T-helper 2 cell treated with Interferon-gamma antibody and Interleukin-4, amounts not matched to agents 5 μg/mL and 100 μg/mL, for 36 hours (primary cell): ENCODE measurements around the gene TCFL5.

ENCODE experiments used
- DNase-seq: peaks from one replicate; pipeline ENCODE4 v3.0.0; 2021; ENCODE audit warnings: low spot score
- H3K27ac Mint-ChIP-seq: one replicate; pipeline ENCODE4 v1.8.0; 2021; ENCODE audit warnings: mild to moderate bottlenecking, mixed read lengths
- H3K27me3 Mint-ChIP-seq: one replicate; pipeline ENCODE4 v1.8.0; 2021; ENCODE audit warnings: low read depth, mixed read lengths
- H3K36me3 Mint-ChIP-seq: one replicate; pipeline ENCODE4 v1.8.0; 2021; ENCODE audit warnings: low read depth, mixed read lengths
- H3K4me1 Mint-ChIP-seq: one replicate; pipeline ENCODE4 v1.8.0; 2021; ENCODE audit warnings: low read depth, mixed read lengths
- H3K4me3 Mint-ChIP-seq: one replicate; pipeline ENCODE4 v1.8.0; 2022; ENCODE audit warnings: mild to moderate bottlenecking, moderate library complexity, mixed read lengths
- H3K9me3 Mint-ChIP-seq: one replicate; pipeline ENCODE4 v1.8.0; 2021; ENCODE audit warnings: mixed read lengths

The TCFL5 gene

DNA sequence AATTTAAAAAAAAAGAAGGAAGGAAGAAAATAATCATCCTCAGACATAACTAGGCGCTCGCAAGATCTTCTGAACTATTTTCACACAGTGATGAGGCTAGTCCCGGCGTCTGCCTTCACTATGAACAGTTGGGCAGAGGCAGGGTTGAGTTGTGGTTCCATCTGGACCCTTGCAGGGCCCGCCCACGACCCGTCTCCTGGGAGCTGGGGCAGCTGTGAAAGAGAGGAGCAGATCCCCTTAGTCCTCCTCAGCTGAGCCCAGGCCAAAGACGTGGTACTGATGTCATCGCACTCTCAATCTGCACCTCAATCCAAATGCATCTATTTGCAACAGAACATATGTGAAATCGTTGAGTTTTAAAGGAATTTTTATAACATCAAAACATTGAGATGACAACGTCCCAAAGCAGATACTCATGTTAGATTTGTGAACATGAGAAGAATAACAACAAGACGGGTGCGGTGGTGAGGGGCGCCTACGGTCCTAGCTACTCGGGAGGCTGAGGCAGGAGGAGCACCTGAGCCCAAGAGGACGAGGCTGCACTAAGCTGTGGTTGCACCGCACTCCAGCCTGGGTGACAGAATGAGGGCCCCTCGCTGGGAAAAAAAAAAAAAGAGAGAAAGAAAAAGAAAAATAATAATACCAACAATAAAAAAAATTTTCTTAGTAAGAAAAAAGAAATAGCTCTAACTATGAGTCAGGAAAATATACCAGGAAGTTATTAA, 15.3 kb downstream of the TCFL5 start:
- Mint-ChIP-seq H3K36me3 (peaks cover 2% of the 10 kb centered on the region), H3K27me3 (no peaks in the 10 kb centered on the region), H3K4me1 (no peaks in the 10 kb centered on the region), H3K9me3 (no peaks in the 10 kb centered on the region), H3K27ac (no peak overlapping the region), H3K4me3 (no peak overlapping the region)
- no peak for DNase-seq

DNA sequence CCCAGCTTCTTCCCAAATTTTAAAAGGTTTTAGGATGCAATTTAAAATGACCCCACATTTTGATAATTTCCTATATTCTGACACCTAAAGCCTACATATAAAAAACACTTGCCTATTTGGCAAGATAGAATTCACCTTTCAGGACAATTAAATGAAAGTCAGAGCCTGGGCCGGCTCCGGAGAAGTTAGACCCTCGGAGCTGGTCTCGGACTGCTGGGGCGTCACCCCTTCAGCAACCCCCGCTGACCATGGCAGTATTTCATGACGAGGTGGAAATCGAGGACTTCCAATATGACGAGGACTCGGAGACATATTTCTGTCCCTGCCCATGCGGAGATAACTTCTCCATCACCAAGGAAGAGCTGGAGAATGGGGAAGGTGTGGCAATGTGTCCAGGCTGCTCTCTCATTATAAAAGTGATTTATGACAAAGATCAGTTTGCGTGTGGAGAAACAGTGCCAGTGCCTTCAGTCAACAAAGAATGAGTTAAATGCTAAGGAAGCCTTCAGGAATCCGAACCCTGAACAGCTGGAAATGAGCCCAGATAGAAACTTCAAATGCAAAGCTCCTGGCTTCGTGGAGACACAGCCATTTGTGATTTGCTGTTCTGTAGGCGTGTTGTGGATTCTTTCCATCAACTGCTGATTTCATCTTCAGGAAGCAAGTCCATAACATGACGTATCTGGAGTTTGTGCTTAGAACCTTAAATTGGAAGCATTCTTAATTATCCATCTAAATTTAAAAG, 16.0 kb downstream of the TCFL5 start:
- Mint-ChIP-seq H3K9me3 (no peaks in the 10 kb centered on the region), H3K36me3 (peaks cover 2% of the 10 kb centered on the region), H3K4me3 (no peak overlapping the region), H3K27me3 (no peaks in the 10 kb centered on the region), H3K4me1 (no peaks in the 10 kb centered on the region), H3K27ac (no peak overlapping the region)
- DNase-seq = no peak

GRCh38 chr20:62844182-62844581, 17.4 kb downstream of the TCFL5 start:
- Mint-ChIP-seq H3K9me3 (no peaks in the 10 kb centered on the region), H3K4me3 (no peak overlapping the region), H3K36me3 (peaks cover 2% of the 10 kb centered on the region), H3K27me3 (no peaks in the 10 kb centered on the region), H3K27ac (no peak overlapping the region), H3K4me1 (no peaks in the 10 kb centered on the region)
- DNase-seq = no peak

- Mint-ChIP-seq H3K4me1 (no peaks in the 10 kb centered on the region), H3K27me3 (no peaks in the 10 kb centered on the region), H3K4me3 (no peak overlapping the region), H3K27ac (no peak overlapping the region), H3K36me3 (peaks cover 2% of the 10 kb centered on the region), H3K9me3 (no peaks in the 10 kb centered on the region)
- DNase-seq = no peak
Measured at GRCh38 chr20:62843656-62844055, 18.0 kb downstream of the TCFL5 start.

GRCh38 chr20:62841705-62842212, 19.9 kb downstream of the TCFL5 start:
- H3K4me3 Mint-ChIP-seq = no peak overlapping the region
- no peak for DNase-seq
- no peaks in the 10 kb centered on the region for H3K9me3 Mint-ChIP-seq
- H3K4me1 Mint-ChIP-seq = no peaks in the 10 kb centered on the region
- peaks cover 2% of the 10 kb centered on the region for H3K36me3 Mint-ChIP-seq
- H3K27me3 Mint-ChIP-seq = no peaks in the 10 kb centered on the region
- no peak overlapping the region for H3K27ac Mint-ChIP-seq

DNA sequence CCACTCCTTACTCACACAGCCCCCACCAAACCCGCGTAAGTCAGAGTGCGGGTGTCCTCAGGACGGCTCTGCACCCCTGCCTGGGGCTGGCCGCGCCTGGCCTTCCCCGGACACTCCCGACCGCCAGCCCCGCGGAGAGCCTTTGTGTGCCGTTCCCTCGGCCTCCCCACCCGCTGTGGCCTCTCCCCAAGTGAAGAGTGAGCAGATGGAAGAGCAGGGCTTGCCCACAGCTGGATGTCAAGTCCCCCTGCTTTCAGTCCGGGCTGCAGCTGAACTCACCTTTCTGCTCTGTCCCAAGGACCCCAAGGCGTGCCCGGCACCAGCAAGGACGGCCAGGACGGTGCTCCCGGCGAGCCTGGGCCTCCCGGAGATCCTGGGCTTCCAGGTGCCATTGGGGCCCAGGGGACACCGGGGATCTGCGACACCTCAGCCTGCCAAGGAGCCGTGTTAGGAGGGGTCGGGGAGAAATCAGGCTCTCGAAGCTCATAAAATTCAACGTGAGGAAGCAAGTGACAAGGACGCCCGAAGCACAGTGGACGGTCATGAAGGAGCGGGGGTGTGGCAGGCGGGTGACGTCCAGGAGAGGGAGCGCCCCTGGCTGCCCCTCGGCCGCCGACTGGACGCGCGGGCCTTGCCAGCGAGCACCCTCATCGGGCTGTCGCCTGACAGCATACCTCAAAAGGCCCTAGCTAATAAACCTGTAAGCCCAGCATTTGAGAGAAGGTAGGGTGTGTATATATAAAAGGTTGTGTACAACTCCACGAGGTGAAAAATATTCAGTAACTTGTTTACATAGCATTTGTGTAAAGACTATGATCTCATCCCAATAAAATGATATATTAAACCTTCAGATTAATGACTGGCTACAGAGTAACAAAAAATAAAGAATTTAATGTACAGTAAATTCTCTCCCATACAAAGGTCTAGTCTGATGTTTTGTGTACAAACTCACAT, 21.1 kb downstream of the TCFL5 start:
- Mint-ChIP-seq H3K27ac (no peak overlapping the region), H3K4me3 (no peak overlapping the region)

GRCh38 chr20:62839816-62840215, 21.8 kb downstream of the TCFL5 start:
- no peak overlapping the region for H3K4me3 Mint-ChIP-seq
- no peaks in the 10 kb centered on the region for H3K9me3 Mint-ChIP-seq
- peaks cover 2% of the 10 kb centered on the region for H3K36me3 Mint-ChIP-seq
- no peaks in the 10 kb centered on the region for H3K27me3 Mint-ChIP-seq
- no peak overlapping the region for H3K27ac Mint-ChIP-seq
- DNase-seq = no peak
- no peaks in the 10 kb centered on the region for H3K4me1 Mint-ChIP-seq

More for the DNA sequence above, 21.1 kb downstream of the TCFL5 start:
- Mint-ChIP-seq H3K4me1 (no peaks in the 10 kb centered on the region), H3K36me3 (peaks cover 2% of the 10 kb centered on the region), H3K27me3 (no peaks in the 10 kb centered on the region), H3K9me3 (no peaks in the 10 kb centered on the region)
- DNase-seq = no peak

GRCh38 chr20:62839261-62839660, 22.4 kb downstream of the TCFL5 start:
- no peaks in the 10 kb centered on the region for H3K27me3 Mint-ChIP-seq
- H3K4me1 Mint-ChIP-seq = no peaks in the 10 kb centered on the region
- peaks cover 2% of the 10 kb centered on the region for H3K36me3 Mint-ChIP-seq
- no peak overlapping the region for H3K27ac Mint-ChIP-seq
- no peak for DNase-seq
- H3K9me3 Mint-ChIP-seq = no peaks in the 10 kb centered on the region
- no peak overlapping the region for H3K4me3 Mint-ChIP-seq

DNA sequence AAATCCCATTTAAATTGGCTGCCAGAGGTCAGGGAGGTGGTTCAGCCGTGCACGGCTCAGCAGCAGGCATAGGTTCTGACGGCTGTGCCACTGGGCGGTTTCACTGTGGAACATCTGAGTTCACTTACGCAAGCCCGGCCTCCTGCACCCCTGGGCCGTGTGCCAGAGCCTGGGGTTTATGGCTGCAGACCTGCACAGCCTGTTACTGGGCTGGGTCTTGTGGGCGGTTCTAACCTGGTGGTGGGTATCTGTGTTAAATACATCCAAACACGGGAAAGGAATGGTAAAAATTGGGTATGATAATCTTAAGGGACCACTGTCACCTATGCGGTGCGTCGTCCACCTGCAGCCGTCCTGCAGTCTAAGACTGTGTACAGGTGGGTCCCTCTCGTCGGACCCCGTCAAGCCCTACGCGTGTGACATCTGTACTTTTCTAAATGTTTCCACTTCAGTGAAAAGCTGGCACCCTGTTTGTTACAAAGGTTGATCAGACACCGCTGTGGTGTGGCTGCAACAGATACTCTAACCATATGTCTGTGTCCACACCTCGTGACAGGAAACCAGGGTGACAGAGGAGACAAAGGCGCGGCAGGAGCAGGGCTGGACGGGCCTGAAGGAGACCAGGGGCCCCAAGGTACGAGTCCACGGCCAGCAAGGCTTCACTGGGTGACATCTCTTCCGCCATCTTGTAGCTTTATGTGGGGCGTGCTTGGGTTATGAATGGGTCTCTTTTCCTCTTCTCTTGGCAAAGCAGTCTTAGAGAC, 23.3 kb downstream of the TCFL5 start:
- no peaks in the 10 kb centered on the region for H3K27me3 Mint-ChIP-seq
- no peak overlapping the region for H3K27ac Mint-ChIP-seq
- H3K9me3 Mint-ChIP-seq = no peaks in the 10 kb centered on the region
- H3K4me1 Mint-ChIP-seq = no peaks in the 10 kb centered on the region
- no peaks in the 10 kb centered on the region for H3K36me3 Mint-ChIP-seq
- H3K4me3 Mint-ChIP-seq = no peak overlapping the region
- no peak for DNase-seq

GRCh38 chr20:62837790-62838127, 23.9 kb downstream of the TCFL5 start:
- no peak for DNase-seq
- Mint-ChIP-seq H3K36me3 (no peaks in the 10 kb centered on the region), H3K27me3 (no peaks in the 10 kb centered on the region), H3K4me3 (no peak overlapping the region), H3K9me3 (no peaks in the 10 kb centered on the region), H3K27ac (no peak overlapping the region), H3K4me1 (peaks cover 2% of the 10 kb centered on the region)

- Mint-ChIP-seq H3K9me3 (no peaks in the 10 kb centered on the region), H3K4me1 (peaks cover 8% of the 10 kb centered on the region), H3K27me3 (no peaks in the 10 kb centered on the region), H3K4me3 (no peak overlapping the region), H3K27ac (no peak overlapping the region), H3K36me3 (no peaks in the 10 kb centered on the region)
- no peak for DNase-seq
Measured at GRCh38 chr20:62836967-62837490, 24.6 kb downstream of the TCFL5 start.

GRCh38 chr20:62835931-62836861, 25.4 kb downstream of the TCFL5 start:
- H3K4me3 Mint-ChIP-seq = no peak overlapping the region
- no peaks in the 10 kb centered on the region for H3K27me3 Mint-ChIP-seq
- no peaks in the 10 kb centered on the region for H3K36me3 Mint-ChIP-seq
- no peak for DNase-seq
- H3K4me1 Mint-ChIP-seq = peaks cover 8% of the 10 kb centered on the region
- no peak overlapping the region for H3K27ac Mint-ChIP-seq
- no peaks in the 10 kb centered on the region for H3K9me3 Mint-ChIP-seq
